GM12878 (cell line): ENCODE measurements around the gene GMNN. TPM values are rescaled to one million over a fixed set of nuclear protein-coding genes. Genes with fewer than 3 reads are reported as not detected.

ENCODE experiments used
- ATAC-seq: fragments of 200-7000 bp; cut with Tn5 transposase; 3 replicates; pipeline ENCODE4 v1.9.1; 2020; ENCODE audit warnings: mild to moderate bottlenecking, moderate library complexity
- BruUV-seq: library from RNA; stranded (reverse); fragments of 400-500 nt; replicated peaks from 2 replicates; lab custom pipeline; 2021; lab: Mats Ljungman, UMichigan
- CTCF ChIA-PET: fragments of 300-600 bp; sonication (Branson Sonifier 250); formaldehyde crosslinking; extraction: SDS; loops from one replicate; lab custom pipeline; 2021; ENCODE audit warnings: inconsistent platforms; lab: Yijun Ruan, JAX
- POLR2A ChIA-PET: fragments of 350-600 bp; formaldehyde crosslinking; extraction: SDS; loops from one replicate; lab custom pipeline; 2021; ENCODE audit warnings: inconsistent platforms; lab: Charles Lee
- RAD21 ChIA-PET: fragments of 300-600 bp; sonication (Branson Sonifier 250); formaldehyde crosslinking; loops from one replicate; lab custom pipeline; 2023; ENCODE audit warnings: antibody characterized with exemption; ENCODE audit not compliant: unreplicated experiment; lab: Charles Lee
- SMC1A ChIA-PET: fragments of 300-600 bp; sonication (Branson Sonifier 250); formaldehyde crosslinking; loops from one replicate; lab custom pipeline; 2023; ENCODE audit not compliant: unreplicated experiment, uncharacterized antibody; lab: Charles Lee
- DNase-seq: peaks from one replicate; pipeline ENCODE4 v3.0.0-alpha.2; 2011; ENCODE audit warnings: low read depth, low spot score
- FAIRE-seq: peaks from 3 replicates; lab custom pipeline; 2011; peaks lifted over from hg19 to GRCh38; lab: Jason Lieb, UNC
- H2AFZ ChIP-seq: 2 replicates; pipeline ENCODE4 v1.6.0; 2011; ENCODE audit warnings: low read depth, low read length, control low read depth; ENCODE audit not compliant: control insufficient read depth
- H3K27ac ChIP-seq: 2 replicates; pipeline ENCODE4 v1.5.1; 2011; ENCODE audit warnings: control low read depth; ENCODE audit not compliant: control insufficient read depth, insufficient read depth
- H3K27me3 ChIP-seq, 2 experiments: replicated peaks in 1 of 2; 2 replicates each; pipeline versions ENCODE4 v1.6.0 to v1.6.1; 2011; ENCODE audit warnings: low read length in 1 of 2; ENCODE audit not compliant: control insufficient read depth in 2 of 2, insufficient read depth in 2 of 2
- H3K36me3 ChIP-seq, 2 experiments: 2 replicates each; pipeline ENCODE4 v1.5.1; 2011; ENCODE audit warnings: low read length in 1 of 2; ENCODE audit not compliant: control insufficient read depth in 2 of 2, insufficient read depth in 2 of 2
- H3K4me1 ChIP-seq: 2 replicates; pipeline ENCODE4 v1.6.1; 2011; ENCODE audit warnings: mild to moderate bottlenecking, low read length, moderate library complexity, mixed read lengths; ENCODE audit not compliant: control insufficient read depth, insufficient read depth
- H3K4me2 ChIP-seq: 2 replicates; pipeline ENCODE4 v1.6.0; 2011; ENCODE audit warnings: control low read depth; ENCODE audit not compliant: control insufficient read depth, insufficient read depth
- H3K4me3 ChIP-seq: fragments of 200-600 bp; sonication (generic); 2 replicates; pipeline ENCODE4 v1.5.1; 2016
- H3K79me2 ChIP-seq: 2 replicates; pipeline ENCODE4 v1.6.0; 2011; ENCODE audit warnings: low read length; ENCODE audit not compliant: control insufficient read depth, insufficient read depth
- H3K9ac ChIP-seq: 2 replicates; pipeline ENCODE4 v1.8.0; 2011; ENCODE audit warnings: low read length, control low read depth, mixed read lengths; ENCODE audit not compliant: control insufficient read depth, insufficient read depth
- H3K9me3 ChIP-seq: replicated peaks from 3 replicates; pipeline ENCODE4 v1.5.1; 2011; ENCODE audit warnings: mild to moderate bottlenecking, low read length; ENCODE audit not compliant: control insufficient read depth, insufficient read depth
- H4K20me1 ChIP-seq: 2 replicates; pipeline ENCODE4 v1.6.0; 2011; ENCODE audit not compliant: control insufficient read depth, insufficient read depth
- E2F8 ChIP-seq: fragments of 450-650 bp; IDR thresholded peaks from 2 replicates; pipeline ENCODE4 v1.6.1; 2018; ENCODE audit warnings: mild to moderate bottlenecking, low read depth, moderate library complexity; ENCODE audit not compliant: partially characterized antibody
- EED ChIP-seq: sonication (generic); IDR thresholded peaks from 2 replicates; pipeline ENCODE4 v1.6.1; 2016; ENCODE audit warnings: antibody characterized with exemption, low read depth
- NFIC ChIP-seq: IDR thresholded peaks from 2 replicates; pipeline ENCODE4 v1.6.1; 2012; ENCODE audit warnings: low read depth, mild to moderate bottlenecking, inconsistent platforms, low read length, moderate library complexity
- NFXL1 ChIP-seq: fragments of 450-650 bp; IDR thresholded peaks from 2 replicates; pipeline ENCODE4 v1.6.1; 2017; ENCODE audit warnings: antibody characterized with exemption, mild to moderate bottlenecking, borderline replicate concordance
- PML ChIP-seq: IDR thresholded peaks from 2 replicates; pipeline ENCODE4 v1.6.1; 2012; ENCODE audit warnings: low read length, inconsistent platforms
- POU2F2 ChIP-seq: IDR thresholded peaks from 3 replicates; pipeline ENCODE4 v1.6.1; 2011; ENCODE audit warnings: low read depth, mild to moderate bottlenecking, low read length, borderline replicate concordance
- RBBP5 ChIP-seq: fragments of 200-600 bp; sonication (generic); conservative IDR thresholded peaks from 2 replicates; pipeline ENCODE4 v1.6.1; 2016
- RCOR1 ChIP-seq: conservative IDR thresholded peaks from 2 replicates; pipeline ENCODE4 v1.6.1; 2012; ENCODE audit warnings: low read depth, low read length, improper control_type of control experiment
- ZBTB4 ChIP-seq: fragments of 450-650 bp; formaldehyde crosslinking; IDR thresholded peaks from 2 replicates; pipeline ENCODE4 v1.4.0; 2022; ENCODE audit warnings: mild to moderate bottlenecking, moderate library complexity
- ZSCAN29 ChIP-seq: fragments of 450-650 bp; IDR thresholded peaks from 2 replicates; pipeline ENCODE4 v1.6.1; 2017; ENCODE audit warnings: mild to moderate bottlenecking, moderate library complexity
- WGBS: methylation state at CpG from one replicate; pipeline ENCODE4 v1.1.6; 2016; ENCODE audit warnings: low lambda C conversion rate; ENCODE audit not compliant: insufficient replicate concordance, insufficient coverage; ENCODE audit errors: missing lambda C conversion rate; 5-methylcytosine and 5-hydroxymethylcytosine counted together
- in situ Hi-C: fragments of 300-500 bp; cut with MboI; formaldehyde crosslinking; loops from 9 replicates; pipeline ENCODE4 v1.14.3; 2018; ENCODE audit warnings: mixed read lengths
- intact Hi-C: fragments of 100-400 bp; cut with micrococcal nuclease; formaldehyde crosslinking; loops from one replicate; pipeline ENCODE4 v1.14.2; 2022; ENCODE audit not compliant: unreplicated experiment
- polyA plus RNA-seq, 11 experiments: library from polyadenylated mRNA; depleted of rRNA in 4 of 11; unstranded in 6 of 11; stranded (reverse) in 5 of 11; fragments of >200 nt; fragmentation: Nextera tagmentation in 4 of 11; fragmentation: Illumina TruSeq in 1 of 11; extraction: Ambion mirVana in 4 of 11; extraction: Trizol in 1 of 11; gene quantifications; 1 replicate in 1 of 11; 2 replicates in 10 of 11; pipeline versions ENCODE4 v1.2.1 to v1.2.3, GENCODE V29; 2011 to 2016; ENCODE audit warnings: inconsistent platforms in 2 of 11, missing spikeins in 2 of 11, low read depth in 1 of 11
- total RNA-seq, 4 experiments: library from RNA; depleted of rRNA in 3 of 4; stranded (reverse); fragments of >200 nt in 3 of 4; fragmentation: Illumina TruSeq in 1 of 4; extraction: Trizol in 1 of 4; gene quantifications; 2 replicates each; pipeline versions ENCODE4 v1.2.1 to v1.2.3, GENCODE V29; 2013 to 2021

GMNN gene
- total and polyA plus RNA-seq, 10 of the 15 experiments (the other 5 are each of a cell fraction or from before 2014, with no cell fraction given): 51.9 to 153 (median 105) TPM

GRCh38 chr6:24807584-24807983 is 32.8 kb downstream of the GMNN start:
- in situ Hi-C loops (no loop called here), intact Hi-C loops (no loop called here)
- FAIRE-seq (no peak), ATAC-seq (no peak), DNase-seq (no peak)
- Histone ChIP-seq H3K9ac (no peak overlapping the region), H3K36me3 (no peaks in the 10 kb centered on the region; a peak in 2 of 4 replicates), H4K20me1 (no peaks in the 10 kb centered on the region), H3K79me2 (no peaks in the 10 kb centered on the region), H3K27me3 (no peaks in the 10 kb centered on the region), H2AFZ (no peak overlapping the region), H3K4me1 (no peaks in the 10 kb centered on the region), H3K4me2 (no peak overlapping the region), H3K9me3 (no peaks in the 10 kb centered on the region), H3K27ac (no peak overlapping the region), H3K4me3 (no peak overlapping the region)
- SMC1A ChIA-PET: interaction anchor here (1.0 to 4.0 kb wide), 5 partner anchors 10 to 26 kb away, joined by 3 to 20 read pairs (median 5); partner anchors contain the start of gene ARMH2
- RAD21 ChIA-PET: no interaction called here
- TF ChIP-seq RBBP5 (no peak), EED (no peak), PML (no peak)
- POLR2A ChIA-PET: no interaction called here
- WGBS: 89% methylated on average over 3 of the region's 3 CpGs
- BruUV-seq: no TSS peak
- CTCF ChIA-PET: interaction anchor here (1.4 kb wide), 1 partner anchor 219 kb away, joined by 3 read pairs; no protein-coding TSS in a partner anchor

- no peak overlapping the region for H3K4me2 ChIP-seq
- POLR2A ChIA-PET: interaction anchor here (0.6 kb wide), 1 partner anchor 216 kb away, joined by 3 read pairs; no protein-coding TSS in a partner anchor
- DNase-seq (no peak), FAIRE-seq (no peak), ATAC-seq (no peak)
- in situ Hi-C loops: no loop called here
- no peaks in the 10 kb centered on the region for H3K27me3 ChIP-seq
- no peaks in the 10 kb centered on the region for H3K4me1 ChIP-seq
- BruUV-seq: no TSS peak
- SMC1A ChIA-PET: interaction anchor here (0.8 to 1.1 kb wide), 3 partner anchors 9 to 337 kb away, joined by 3 to 4 read pairs (median 3); no protein-coding TSS in a partner anchor
- no peaks in the 10 kb centered on the region for H3K79me2 ChIP-seq
- 98% methylated on average over 3 of the region's 3 CpGs for WGBS
- H2AFZ ChIP-seq: no peak overlapping the region
- RAD21 ChIA-PET: interaction anchor here (1.0 to 1.2 kb wide), 2 partner anchors 8 to 10 kb away, joined by 3 read pairs; no protein-coding TSS in a partner anchor
- intact Hi-C loops: no loop called here
- H3K36me3 ChIP-seq: no peaks in the 10 kb centered on the region; a peak in 2 of 4 replicates
- no peaks in the 10 kb centered on the region for H4K20me1 ChIP-seq
- no peak overlapping the region for H3K4me3 ChIP-seq
- CTCF ChIA-PET: interaction anchor here (1.2 to 1.5 kb wide), 2 partner anchors 9 to 125 kb away, joined by 3 to 9 read pairs; no protein-coding TSS in a partner anchor
- H3K9me3 ChIP-seq: no peaks in the 10 kb centered on the region
- no peak overlapping the region for H3K27ac ChIP-seq
- H3K9ac ChIP-seq: no peak overlapping the region
- TF ChIP-seq ZBTB4 (CRISPR knock-in tag): no peak
- TF ChIP-seq NFXL1: no peak
- TF ChIP-seq NFIC: no peak
- TF ChIP-seq RCOR1: no peak
- TF ChIP-seq E2F8: no peak
- TF ChIP-seq POU2F2: no peak
- no peak for TF ChIP-seq ZSCAN29
Observed at GRCh38 chr6:24809728-24810127, 35.0 kb downstream of the GMNN start.
